A549 (cell line): Measurements from ENCODE around the gene RNGTT. TPM values are rescaled to one million over a fixed set of nuclear protein-coding genes. Genes with fewer than 3 reads are reported as not detected.

Source experiments
- ATAC-seq, 2 experiments: fragments of 200-7000 bp in 1 of 2; fragments of >200 bp in 1 of 2; cut with Nextera tagmentation in 1 of 2; cut with Tn5 transposase in 1 of 2; 3 replicates each; pipeline versions ENCODE4 v1.8.0 to v1.9.1; 2018 to 2020; ENCODE audit warnings: mild to moderate bottlenecking in 1 of 2, moderate library complexity in 1 of 2
- CTCF ChIA-PET: fragments of 300-600 bp; sonication (Branson Sonifier 250); formaldehyde crosslinking; extraction: SDS; loops from one replicate; lab custom pipeline; 2021; ENCODE audit warnings: antibody characterized with exemption, inconsistent platforms; lab: Yijun Ruan, JAX
- POLR2A ChIA-PET: fragments of 350-600 bp; formaldehyde crosslinking; extraction: SDS; loops from one replicate; lab custom pipeline; 2021; ENCODE audit warnings: antibody characterized with exemption, inconsistent platforms; lab: Yijun Ruan, JAX
- DNase-seq, 2 experiments: peaks; one replicate each; pipeline versions ENCODE4 v3.0.0 to v3.0.0-alpha.2; 2011 to 2016; ENCODE audit warnings: low read depth in 1 of 2, low spot score in 1 of 2
- FAIRE-seq: peaks from 2 replicates; lab custom pipeline; 2011; peaks lifted over from hg19 to GRCh38; lab: Jason Lieb, UNC
- H3K27ac ChIP-seq, 2 experiments: fragments of >200 bp; sonication (Bioruptor Twin); formaldehyde crosslinking; 3 replicates each; pipeline ENCODE4 v1.5.1; 2016 to 2017
- H3K4me1 ChIP-seq: fragments of >200 bp; sonication (Bioruptor Twin); formaldehyde crosslinking; 3 replicates; pipeline ENCODE4 v1.6.1; 2016
- H3K4me2 ChIP-seq: fragments of >200 bp; sonication (Bioruptor Twin); formaldehyde crosslinking; 3 replicates; pipeline ENCODE4 v1.6.1; 2016
- H3K4me3 ChIP-seq: fragments of >200 bp; sonication (Bioruptor Twin); formaldehyde crosslinking; 3 replicates; pipeline ENCODE4 v1.5.1; 2016
- H3K9me3 ChIP-seq: fragments of >200 bp; sonication (Bioruptor Twin); formaldehyde crosslinking; 3 replicates; pipeline ENCODE4 v1.6.1; 2016
- ATOH8 ChIP-seq: fragments of 250-450 bp; sonication (Bioruptor Pico); IDR thresholded peaks from 2 replicates; pipeline ENCODE4 v1.5.0; 2020; ENCODE audit warnings: low read depth, mild to moderate bottlenecking, moderate library complexity
- BHLHE40 ChIP-seq: IDR thresholded peaks from 2 replicates; pipeline ENCODE4 v1.6.1; 2012; ENCODE audit warnings: low read depth, low read length, inconsistent platforms
- CBX8 ChIP-seq: fragments of 200-600 bp; sonication (generic); IDR thresholded peaks from 2 replicates; pipeline ENCODE4 v1.6.1; 2016
- CEBPB ChIP-seq, 2 experiments: fragments of >200 bp in 1 of 2; sonication (Bioruptor Twin) in 1 of 2; formaldehyde crosslinking in 1 of 2; IDR thresholded peaks; 2 replicates each; pipeline ENCODE4 v1.6.1; 2012 to 2016
- EP300 ChIP-seq, 2 experiments: fragments of >200 bp; sonication (Bioruptor Twin); formaldehyde crosslinking; IDR thresholded peaks; 2 replicates in 1 of 2; 3 replicates in 1 of 2; pipeline ENCODE4 v1.6.1; 2016 to 2017
- FOSB ChIP-seq: fragments of 250-450 bp; sonication (Bioruptor Pico); IDR thresholded peaks from 2 replicates; pipeline ENCODE4 v1.5.0; 2020; ENCODE audit warnings: mild to moderate bottlenecking, moderate library complexity
- GATA3 ChIP-seq: IDR thresholded peaks from 2 replicates; pipeline ENCODE4 v1.6.1; 2012; ENCODE audit warnings: borderline replicate concordance
- HDAC2 ChIP-seq: fragments of 200-600 bp; sonication (generic); IDR thresholded peaks from 2 replicates; pipeline ENCODE4 v1.6.1; 2016
- HES2 ChIP-seq: fragments of >200 bp; sonication (Bioruptor Twin); formaldehyde crosslinking; IDR thresholded peaks from 2 replicates; pipeline ENCODE4 v1.6.1; 2016
- HOXB5 ChIP-seq: fragments of 250-450 bp; sonication (Bioruptor Pico); IDR thresholded peaks from 2 replicates; pipeline ENCODE4 v1.5.0; 2020; ENCODE audit warnings: mild to moderate bottlenecking, moderate library complexity
- MAFK ChIP-seq: fragments of 450-650 bp; IDR thresholded peaks from 2 replicates; pipeline ENCODE4 v1.6.1; 2014; ENCODE audit not compliant: partially characterized antibody
- MAZ ChIP-seq: fragments of 150-350 bp; IDR thresholded peaks from 2 replicates; pipeline ENCODE4 v1.6.1; 2014; ENCODE audit warnings: antibody characterized with exemption, low read depth, low read length, borderline replicate concordance
- NFE2L2 ChIP-seq: fragments of 150-350 bp; conservative IDR thresholded peaks from 2 replicates; pipeline ENCODE4 v1.6.1; 2014; ENCODE audit warnings: low read length
- NPAS2 ChIP-seq: fragments of 250-450 bp; sonication (Bioruptor Pico); IDR thresholded peaks from 2 replicates; pipeline ENCODE4 v1.8.0; 2022; ENCODE audit warnings: mild to moderate bottlenecking, moderate library complexity, borderline replicate concordance
- POLR2A ChIP-seq: IDR thresholded peaks from 2 replicates; pipeline ENCODE4 v1.6.1; 2012; ENCODE audit warnings: mild to moderate bottlenecking, low read length
- RFX5 ChIP-seq: fragments of 450-650 bp; IDR thresholded peaks from 2 replicates; pipeline ENCODE4 v1.7.1; 2014; ENCODE audit warnings: antibody characterized with exemption, mild to moderate bottlenecking, moderate library complexity
- SMC3 ChIP-seq: fragments of >200 bp; sonication (Bioruptor Twin); formaldehyde crosslinking; IDR thresholded peaks from 3 replicates; pipeline ENCODE4 v1.6.1; 2018; ENCODE audit warnings: inconsistent platforms
- SREBF2 ChIP-seq: fragments of 450-650 bp; IDR thresholded peaks from 2 replicates; pipeline ENCODE4 v1.6.1; 2014; ENCODE audit warnings: mild to moderate bottlenecking, moderate library complexity
- ZC3H11A ChIP-seq: fragments of 450-650 bp; IDR thresholded peaks from 2 replicates; pipeline ENCODE4 v1.6.1; 2014; ENCODE audit warnings: antibody characterized with exemption, mild to moderate bottlenecking
- ZNF302 ChIP-seq: fragments of 250-450 bp; sonication (Bioruptor Pico); IDR thresholded peaks from 2 replicates; pipeline ENCODE4 v1.9.0; 2021; ENCODE audit warnings: inconsistent platforms, mild to moderate bottlenecking, moderate library complexity
- whole genome bisulfite sequencing: methylation state at CpG from one replicate; pipeline ENCODE4 v1.1.6; 2017; ENCODE audit errors: missing lambda C conversion rate; 5-methylcytosine and 5-hydroxymethylcytosine counted together
- polyA plus RNA-seq, 4 experiments: library from polyadenylated mRNA; depleted of rRNA in 3 of 4; stranded (reverse); fragments of >200 nt; fragmentation: RNase III in 1 of 4; extraction: RNeasy Plus Mini Kit Qiagen cat#74134 plus additional on column Dnase treatment in 1 of 4; gene quantifications; 2 replicates in 3 of 4; 3 replicates in 1 of 4; pipeline ENCODE4 v1.2.3, GENCODE V29; 2011 to 2017
- TF ChIP-seq, protein P1 (sequence below): IDR thresholded peaks from 2 replicates; pipeline ENCODE4 v1.6.1; 2012; ENCODE audit warnings: low read depth, borderline replicate concordance
- TF ChIP-seq, protein P2 (sequence below): IDR thresholded peaks from 2 replicates; pipeline ENCODE4 v1.6.1; 2012

RNGTT gene
- polyA plus RNA-seq, 2 of the 4 experiments (the other 2 are of a cell fraction), result 11.6 to 15.0 TPM

DNA sequence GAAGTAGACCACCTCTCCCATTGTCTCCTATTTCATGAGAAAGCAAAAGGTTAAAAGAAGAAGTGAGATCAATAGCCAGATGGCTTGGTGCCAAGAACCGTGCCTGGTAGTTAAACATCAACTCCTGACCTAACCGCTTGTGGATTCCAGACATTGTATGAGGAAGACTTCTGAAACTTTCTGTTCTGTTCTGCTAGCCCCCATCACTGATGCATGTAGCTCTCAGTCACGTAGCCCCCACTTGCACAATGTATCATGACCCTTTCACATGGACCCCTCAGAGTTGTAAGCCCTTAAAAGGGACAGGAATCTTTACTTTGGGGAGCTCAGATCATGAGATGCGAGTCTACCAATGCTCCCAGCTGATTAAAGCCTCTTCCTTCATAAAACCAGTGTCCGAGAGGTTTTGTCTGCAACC is 301.2 kb downstream of the RNGTT start:
- Histone ChIP-seq H3K4me1 (peaks cover 13% of the 10 kb centered on the region), H3K4me3 (no peak overlapping the region; the same call in 2 of the 3 replicates), H3K27ac (peak overlapping the region; percentile 33 to 72; a peak in 3 of 6 replicates), H3K9me3 (no peaks in the 10 kb centered on the region), H3K4me2 (peak overlapping the region; percentile 55)
- POLR2A ChIA-PET, result no interaction called here
- TF ChIP-seq RFX5 (no peak), CEBPB (IDR thresholded peaks at IDR 0.05) (peak in 1 of 2 experiments; percentile 24; a peak in 1 of 4 replicates)
- CTCF ChIA-PET, result no interaction called here
- FAIRE-seq, result no peak
- DNase-seq, result peak in 1 of 2 experiments; percentile 34
- ATAC-seq, result 0 out of 6 replicates have a peak, but pooled peaks of 1 of the 2 experiments have one; percentile 21
- 34% methylated on average over 3 of the region's 5 CpGs for WGBS

DNA sequence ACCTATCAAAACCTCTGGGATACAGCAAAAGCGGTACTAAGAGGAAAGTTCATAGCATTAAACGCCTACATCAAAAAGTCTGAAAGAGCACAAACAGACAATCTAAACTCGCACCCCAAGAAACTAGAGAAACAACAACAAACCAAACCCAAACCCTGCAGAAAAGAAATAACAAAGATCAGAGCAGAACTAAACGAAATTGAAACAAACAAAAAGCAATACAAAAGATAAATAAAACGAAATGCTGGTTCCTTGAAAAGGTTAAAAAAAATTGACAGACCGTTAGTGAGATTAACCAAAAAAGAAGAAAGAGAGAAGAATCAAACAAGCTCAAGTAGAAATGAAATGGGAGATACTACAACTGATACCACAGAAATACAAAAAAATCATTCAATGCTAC is 302.3 kb downstream of the RNGTT start:
- Histone ChIP-seq H3K27ac (no peak overlapping the region), H3K4me1 (peaks cover 13% of the 10 kb centered on the region), H3K4me3 (no peak overlapping the region), H3K4me2 (no peak overlapping the region), H3K9me3 (no peaks in the 10 kb centered on the region)
- DNase-seq (no peak), FAIRE-seq (no peak), ATAC-seq (no peak)
- 84% methylated on average over 6 of the region's 6 CpGs for WGBS
- CTCF ChIA-PET, result no interaction called here
- no peak for TF ChIP-seq ZNF302 (CRISPR knock-in tag)
- TF ChIP-seq, protein P1, sequence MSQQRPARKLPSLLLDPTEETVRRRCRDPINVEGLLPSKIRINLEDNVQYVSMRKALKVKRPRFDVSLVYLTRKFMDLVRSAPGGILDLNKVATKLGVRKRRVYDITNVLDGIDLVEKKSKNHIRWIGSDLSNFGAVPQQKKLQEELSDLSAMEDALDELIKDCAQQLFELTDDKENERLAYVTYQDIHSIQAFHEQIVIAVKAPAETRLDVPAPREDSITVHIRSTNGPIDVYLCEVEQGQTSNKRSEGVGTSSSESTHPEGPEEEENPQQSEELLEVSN, result no peak
- TF ChIP-seq MAFK, result no peak
- TF ChIP-seq POLR2A, result no peak
- TF ChIP-seq HDAC2, result no peak
- TF ChIP-seq ATOH8 (CRISPR knock-in tag), result no peak
- TF ChIP-seq CBX8, result no peak
- no peak for TF ChIP-seq HES2
- TF ChIP-seq ZC3H11A, result no peak
- no peak for TF ChIP-seq EP300 (IDR thresholded peaks at IDR 0.05)
- no peak for TF ChIP-seq SMC3
- TF ChIP-seq NFE2L2, result no peak
- TF ChIP-seq FOSB (CRISPR knock-in tag), result no peak
- TF ChIP-seq HOXB5 (CRISPR knock-in tag), result no peak
- POLR2A ChIA-PET, result no interaction called here

DNA sequence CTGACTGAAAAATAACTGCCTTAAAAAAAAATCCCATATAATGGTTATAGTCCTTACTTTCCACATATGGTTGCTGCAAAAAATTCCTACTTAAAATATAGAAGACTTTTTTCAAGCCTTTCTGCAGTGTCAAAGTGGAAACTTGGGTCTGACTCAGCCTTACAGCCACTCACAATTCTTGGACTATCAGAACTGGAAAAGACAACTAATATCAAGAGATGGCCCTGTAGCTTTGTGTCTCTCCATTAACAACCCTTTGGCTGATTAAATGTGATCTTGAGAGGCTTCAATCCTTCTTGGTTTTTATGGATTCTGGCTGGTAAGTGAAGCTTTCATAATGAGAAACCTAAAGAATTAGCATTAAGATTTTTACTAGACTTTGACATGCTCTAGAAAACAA is 307.8 kb downstream of the RNGTT start:
- ATAC-seq (no peak), DNase-seq (no peak), FAIRE-seq (no peak)
- ChIA-PET POLR2A (no interaction called here), CTCF (no interaction called here)
- Histone ChIP-seq H3K4me2 (no peak overlapping the region), H3K9me3 (no peaks in the 10 kb centered on the region), H3K4me3 (no peak overlapping the region), H3K4me1 (no peaks in the 10 kb centered on the region), H3K27ac (no peak overlapping the region)
- TF ChIP-seq HOXB5 (CRISPR knock-in tag), result no peak
- no peak for TF ChIP-seq BHLHE40
- TF ChIP-seq NPAS2 (CRISPR knock-in tag), result no peak
- TF ChIP-seq SMC3, result no peak

GRCh38 chr6:88653936-88654335 is 309.5 kb downstream of the RNGTT start:
- Histone ChIP-seq H3K27ac (no peak overlapping the region), H3K9me3 (no peaks in the 10 kb centered on the region), H3K4me1 (no peaks in the 10 kb centered on the region), H3K4me2 (no peak overlapping the region), H3K4me3 (no peak overlapping the region)
- 87% methylated on average over 4 of the region's 4 CpGs for WGBS
- peak; percentile 77 for TF ChIP-seq MAFK
- no peak for TF ChIP-seq POLR2A
- ATAC-seq (no peak), FAIRE-seq (no peak), DNase-seq (no peak)
- CTCF ChIA-PET, result interaction anchor here (0.6 kb wide), 1 partner anchor 64 kb away, joined by 3 read pairs; no protein-coding TSS in a partner anchor
- POLR2A ChIA-PET, result no interaction called here

- TF ChIP-seq ATOH8 (CRISPR knock-in tag) (no peak), GATA3 (no peak), POLR2A (no peak), SREBF2 (no peak), MAFK (peak; percentile 19), MAZ (no peak)
- TF ChIP-seq, protein P2, sequence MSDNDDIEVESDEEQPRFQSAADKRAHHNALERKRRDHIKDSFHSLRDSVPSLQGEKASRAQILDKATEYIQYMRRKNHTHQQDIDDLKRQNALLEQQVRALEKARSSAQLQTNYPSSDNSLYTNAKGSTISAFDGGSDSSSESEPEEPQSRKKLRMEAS, result no peak
- FAIRE-seq, result no peak
- Histone ChIP-seq H3K4me2 (no peak overlapping the region), H3K9me3 (no peaks in the 10 kb centered on the region), H3K27ac (no peak overlapping the region), H3K4me1 (no peaks in the 10 kb centered on the region), H3K4me3 (no peak overlapping the region)
- ATAC-seq, result no peak
- DNase-seq, result no peak
- POLR2A ChIA-PET, result no interaction called here
- CTCF ChIA-PET, result no interaction called here
Measured at GRCh38 chr6:88651400-88651799, 312.0 kb downstream of the RNGTT start.
